ENCODE data around the gene KRT82.
A peak's percentile ranks its signal among the peaks of the same experiment; 100 is the strongest.

Gene KRT82

DNA sequence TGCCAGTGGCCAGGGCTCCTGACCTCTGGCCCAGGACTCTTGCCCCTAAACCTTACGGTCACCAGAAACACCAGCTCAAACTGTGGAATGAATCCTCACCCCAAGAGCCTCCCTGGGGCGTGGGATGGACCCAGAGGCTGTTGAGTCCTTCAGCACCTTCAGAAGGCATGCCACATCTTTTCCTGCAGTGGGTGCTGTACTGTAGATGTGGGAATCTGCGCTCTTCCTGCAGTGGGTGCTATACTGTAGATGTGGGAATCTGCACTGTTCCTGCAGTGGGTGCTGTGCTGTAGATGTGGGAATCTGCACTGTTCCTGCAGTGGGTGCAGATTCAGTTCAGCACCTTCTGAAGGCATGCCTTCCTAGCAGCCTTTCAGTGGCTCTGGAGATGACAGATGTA is 1.2 kb downstream of the KRT82 start:
- DNase-seq, result no peak

DNA sequence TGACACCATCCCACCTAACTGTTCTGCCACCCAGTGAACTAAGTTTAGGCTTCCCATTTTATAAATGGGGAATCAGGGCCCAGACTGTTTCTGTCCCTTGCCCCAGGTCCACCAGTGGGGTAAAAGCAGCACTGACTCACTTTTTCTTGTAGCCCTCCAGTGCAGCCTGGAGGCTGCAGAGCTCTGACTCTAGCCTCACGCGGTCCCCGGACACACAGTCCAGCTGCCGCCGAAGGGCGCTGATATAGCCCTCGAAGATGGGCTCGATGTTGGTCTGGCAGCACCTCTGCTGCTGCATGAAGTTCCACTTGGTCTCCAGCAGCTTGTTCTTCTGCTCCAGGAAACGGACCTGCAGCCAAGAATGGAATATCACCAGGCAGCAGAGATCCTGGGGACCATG is 2.6 kb downstream of the KRT82 start:
- DNase-seq, result no peak

DNA sequence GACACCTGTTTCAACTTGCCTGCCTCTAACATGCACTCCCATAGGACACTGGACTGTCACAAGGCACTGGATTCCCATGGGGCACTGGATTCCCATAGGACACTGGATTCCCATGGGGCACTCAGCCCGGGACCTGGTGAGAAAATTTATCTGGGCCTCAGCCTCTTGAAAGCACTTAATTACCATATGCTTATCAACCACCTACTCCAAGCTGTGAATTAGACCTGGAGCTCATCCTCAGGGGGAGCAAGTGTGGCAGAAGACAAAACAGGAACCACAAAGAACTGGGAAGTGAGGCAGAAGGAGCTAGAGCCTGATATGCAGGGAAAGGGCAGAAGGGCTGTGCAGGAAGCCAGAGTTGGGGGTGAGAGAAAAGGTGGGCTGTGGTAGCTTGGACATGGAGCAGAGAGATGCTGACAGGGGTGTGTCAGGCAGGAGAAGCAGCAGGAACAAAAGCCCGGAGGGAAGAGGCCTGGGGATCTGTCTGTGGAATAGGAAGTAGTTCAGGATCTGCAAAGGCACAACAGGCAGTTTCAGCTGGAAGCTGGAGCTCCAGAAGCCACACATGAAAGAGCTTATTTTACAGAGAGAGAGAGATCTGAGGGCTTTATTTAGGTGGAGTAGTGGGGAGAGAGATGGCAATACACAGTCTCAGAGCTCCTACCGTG is 3.1 kb downstream of the KRT82 start:
- no peak for DNase-seq

DNA sequence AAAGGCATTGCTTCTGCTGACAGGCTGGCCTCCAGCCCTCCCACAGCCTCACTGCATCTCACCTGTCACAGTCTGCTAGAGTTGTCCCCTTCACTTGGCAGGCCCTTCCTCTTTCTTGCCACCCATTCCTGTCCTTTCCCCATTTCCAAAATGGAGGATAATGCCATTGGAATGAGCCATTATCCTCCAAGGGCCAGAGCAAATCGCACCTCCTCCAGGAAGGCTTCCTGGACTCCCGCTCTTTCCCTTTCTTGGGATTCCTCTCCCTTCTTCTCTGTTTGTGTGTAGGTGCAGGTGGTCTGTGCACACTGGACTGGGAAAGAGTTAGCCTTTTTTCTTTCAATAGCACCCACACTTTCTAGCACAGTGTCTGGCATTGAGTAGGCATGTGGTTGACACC is 3.8 kb downstream of the KRT82 start:
- no peak for DNase-seq

DNA sequence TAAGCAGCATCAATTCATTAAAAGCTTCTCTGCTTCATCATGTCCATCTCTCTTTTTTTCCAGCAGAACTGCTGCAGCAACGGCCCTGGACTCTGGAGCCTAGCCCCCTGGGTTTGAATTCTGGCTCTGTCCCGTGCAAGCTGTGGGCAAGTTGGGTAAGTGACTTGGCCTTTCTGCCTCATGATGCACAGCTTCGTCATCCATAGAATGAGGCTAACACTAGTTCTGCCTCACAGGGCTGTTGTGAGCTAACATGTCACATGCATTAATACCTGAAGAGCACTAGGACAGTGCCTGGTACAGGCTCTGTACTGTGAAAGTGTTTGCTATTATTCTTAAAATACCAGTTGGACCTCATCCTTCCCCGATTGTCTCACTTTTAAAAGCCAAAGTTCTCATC is 4.2 kb downstream of the KRT82 start:
- no peak for DNase-seq

DNA sequence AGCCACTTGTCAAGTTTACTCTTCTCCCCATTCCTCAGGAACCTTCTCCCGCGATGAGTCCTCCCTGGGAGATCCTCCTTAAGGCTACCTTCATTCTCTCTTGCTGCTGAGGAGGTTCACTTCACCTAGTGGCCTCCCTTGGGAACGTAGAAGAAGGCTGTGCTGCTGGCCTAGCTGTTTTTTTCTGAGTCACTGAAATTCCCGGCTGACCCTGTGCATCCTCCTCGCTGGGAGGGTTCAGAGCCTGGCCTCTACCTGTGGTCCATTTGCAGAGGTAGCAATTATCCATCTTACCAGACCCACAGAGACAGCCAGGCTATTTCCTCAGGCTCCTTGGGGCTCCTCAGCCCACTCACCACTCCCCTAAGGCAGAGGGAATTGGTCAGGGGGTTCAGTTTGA is 4.6 kb downstream of the KRT82 start:
- DNase-seq, result no peak

DNA sequence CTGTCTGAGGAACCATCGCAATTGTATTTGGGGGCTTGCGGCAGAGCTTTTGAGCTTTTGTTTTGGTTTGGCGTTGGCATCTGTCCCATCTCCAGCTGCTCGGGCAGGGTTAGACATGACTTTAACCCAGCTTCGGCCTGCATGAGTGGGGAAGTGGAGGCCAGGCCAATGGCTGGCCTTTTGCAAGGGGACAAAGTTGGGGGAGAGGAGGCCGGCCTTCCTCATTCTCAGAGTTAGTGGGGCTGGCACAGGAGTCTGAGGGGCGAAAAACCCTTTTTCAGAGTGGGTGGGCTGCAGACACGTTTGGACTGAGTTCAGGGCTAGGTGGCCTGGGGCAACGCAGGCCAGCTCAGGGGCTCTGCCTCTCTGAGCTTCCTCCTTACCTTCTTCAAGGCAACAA is 5.2 kb downstream of the KRT82 start:
- DNase-seq, result no peak

DNA sequence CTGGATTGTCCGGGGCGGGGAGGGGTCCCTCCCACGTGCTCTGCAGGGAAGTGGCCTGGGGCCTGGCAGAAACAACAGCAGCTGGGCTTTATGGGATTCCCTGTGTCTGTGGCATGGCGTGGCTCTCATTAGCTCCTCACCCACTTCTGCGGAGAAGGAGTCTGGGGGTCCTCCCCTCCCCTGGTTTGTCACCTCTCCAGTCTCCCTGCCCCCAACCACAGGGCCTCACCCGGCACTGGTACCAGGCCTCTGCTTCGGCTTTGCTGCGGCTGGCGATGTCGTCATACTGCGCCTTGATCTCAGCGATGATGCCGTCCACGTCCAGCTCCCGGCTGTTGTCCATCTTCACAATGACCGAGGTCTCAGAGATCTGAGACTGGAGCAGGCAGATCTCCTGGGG is 6.4 kb downstream of the KRT82 start:
- DNase-seq, result no peak

DNA sequence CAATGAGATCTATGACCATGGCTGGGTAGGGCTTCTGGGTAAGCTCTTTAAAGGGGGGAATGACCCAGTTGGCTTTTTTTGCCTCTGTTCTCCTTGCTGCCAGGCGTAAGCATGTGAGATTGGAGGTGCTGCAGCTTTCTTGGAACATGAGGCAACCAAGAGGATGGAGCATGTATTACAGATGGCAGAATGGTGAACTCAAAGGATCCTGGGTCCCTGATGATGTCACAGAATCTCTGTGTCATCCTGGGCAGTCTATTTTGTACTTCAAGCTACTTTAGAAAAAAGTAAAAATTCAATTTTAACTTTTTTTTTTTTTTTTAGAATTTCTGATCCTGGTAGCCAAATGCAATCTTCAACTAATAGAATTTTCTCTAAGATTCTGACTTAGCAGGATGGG is 8.0 kb downstream of the KRT82 start:
- DNase-seq, result no peak

DNA sequence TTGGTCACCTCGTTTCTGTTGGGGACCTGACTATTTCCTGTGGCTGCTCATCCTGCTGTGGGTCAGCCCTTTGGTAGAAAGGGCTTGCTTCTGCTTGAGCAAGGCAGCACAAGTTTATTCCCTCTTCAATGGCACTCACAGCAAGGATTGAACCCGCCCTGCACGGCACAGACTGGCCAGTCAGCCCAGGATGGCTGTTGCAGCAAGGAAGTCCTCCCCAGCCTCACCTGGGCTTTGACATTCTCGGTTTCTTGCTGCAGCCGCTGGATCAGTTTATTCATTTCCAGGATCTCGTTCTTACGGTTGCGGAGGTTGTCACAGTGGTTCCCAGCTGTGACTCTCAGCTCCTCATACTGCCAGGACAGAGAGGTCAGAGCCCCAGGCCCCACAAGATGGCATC is 9.5 kb downstream of the KRT82 start:
- DNase-seq, result no peak

DNA sequence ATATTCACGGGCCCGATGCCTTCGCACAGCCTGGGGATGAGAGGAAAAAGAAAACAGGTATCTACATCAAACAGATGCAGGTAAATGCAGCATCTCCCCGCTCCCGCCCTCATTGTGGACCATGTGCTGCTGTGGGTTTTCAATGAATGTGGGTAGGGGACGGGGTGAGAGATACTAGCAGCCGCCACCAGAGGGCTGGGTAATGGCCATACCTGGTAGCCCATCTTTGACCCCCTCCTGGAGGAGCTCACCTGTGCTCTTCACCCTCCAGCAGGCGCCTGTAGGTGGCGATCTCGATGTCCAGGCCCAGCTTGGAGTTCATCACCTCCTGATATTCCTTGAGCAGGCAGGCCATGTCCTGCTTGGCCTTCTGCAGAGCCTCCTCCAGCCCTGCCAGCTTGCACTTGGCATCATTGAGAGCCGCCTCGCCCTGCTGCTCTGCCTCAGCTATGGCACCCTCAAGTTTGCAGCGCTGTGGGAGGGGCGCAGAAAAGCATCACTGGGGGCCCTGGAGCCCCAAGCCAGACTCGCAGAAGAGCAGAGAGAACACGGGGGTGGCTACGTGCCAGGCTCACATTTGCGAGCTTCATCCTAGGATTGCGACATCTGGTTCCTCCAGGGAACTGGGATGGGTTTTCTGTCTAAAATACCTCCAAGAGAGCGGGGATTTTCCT is 10.2 kb downstream of the KRT82 start:
- DNase-seq, result peak; percentile 25

DNA sequence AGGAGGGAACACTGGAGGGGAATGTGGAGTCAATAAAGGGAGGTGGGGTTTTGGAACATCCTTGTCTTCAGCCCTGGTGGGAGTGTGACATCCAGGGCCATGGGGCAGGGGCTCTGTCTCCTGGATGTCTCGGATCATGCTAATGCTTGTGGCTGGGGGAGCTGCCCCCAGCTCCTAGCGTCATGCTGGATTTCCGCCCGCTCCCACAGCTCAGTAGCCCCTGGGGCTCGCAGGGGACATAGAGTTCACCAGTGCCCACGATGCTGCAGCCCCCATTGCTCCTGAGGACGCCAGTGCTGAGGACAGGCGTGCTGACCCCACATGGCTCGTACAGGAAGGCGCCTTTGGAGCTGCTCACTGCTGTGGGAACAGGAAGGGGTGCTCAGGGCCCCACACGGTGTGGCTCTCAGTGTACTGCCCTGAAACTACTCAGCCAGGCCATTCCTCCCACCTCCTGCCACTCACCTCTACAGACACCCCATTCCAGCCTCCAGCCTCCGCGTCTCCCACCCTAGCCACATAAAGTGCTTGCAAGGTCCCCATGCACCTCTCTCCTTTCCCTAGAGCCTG is 11.2 kb downstream of the KRT82 start:
- DNase-seq, result no peak

DNA sequence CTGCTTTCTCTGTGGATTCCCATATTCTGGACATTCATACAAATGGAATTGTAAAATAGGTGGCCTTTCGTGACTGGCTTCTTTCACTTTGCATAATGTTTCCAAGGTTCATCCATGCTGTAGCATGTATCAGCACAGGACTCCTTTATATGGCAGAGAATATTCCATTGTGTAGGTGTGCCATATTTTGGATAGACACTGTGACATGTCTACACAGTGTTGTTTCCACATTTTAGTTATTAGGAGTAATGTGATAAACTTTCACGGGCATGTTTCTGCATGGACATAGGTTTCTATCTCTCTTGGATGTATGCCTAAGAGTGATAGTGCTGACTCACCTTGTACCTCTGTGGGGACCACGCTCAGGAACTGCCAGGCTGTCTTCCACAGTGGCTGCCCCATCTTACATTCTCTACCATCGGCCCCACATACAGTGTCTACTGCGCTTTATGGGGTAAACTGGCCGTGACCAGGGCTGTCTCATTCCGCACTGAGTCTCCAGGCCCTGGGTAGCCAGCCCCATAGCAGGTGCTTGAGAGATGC is 13.6 kb downstream of the KRT82 start:
- no peak for DNase-seq

DNA sequence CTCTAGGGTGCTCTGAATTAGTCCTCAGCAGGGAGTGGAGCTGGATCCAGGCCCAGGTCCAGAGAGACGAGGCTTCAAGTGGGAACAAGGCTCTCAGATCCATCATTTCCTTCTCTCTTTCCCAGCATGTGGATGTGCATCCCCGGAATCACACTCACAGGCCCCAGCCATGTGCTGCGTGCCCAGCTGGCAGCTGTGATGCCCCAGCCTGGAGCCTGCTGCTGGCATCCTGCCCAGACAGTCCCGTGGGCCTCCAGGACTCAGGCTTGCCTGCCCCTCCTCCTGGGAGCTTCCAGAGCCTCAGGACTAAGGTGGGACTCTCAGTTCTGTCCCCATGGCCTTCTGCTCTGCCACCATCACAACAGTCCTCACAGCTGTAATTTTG is 14.5 kb downstream of the KRT82 start:
- DNase-seq, result peak; percentile 91

DNA sequence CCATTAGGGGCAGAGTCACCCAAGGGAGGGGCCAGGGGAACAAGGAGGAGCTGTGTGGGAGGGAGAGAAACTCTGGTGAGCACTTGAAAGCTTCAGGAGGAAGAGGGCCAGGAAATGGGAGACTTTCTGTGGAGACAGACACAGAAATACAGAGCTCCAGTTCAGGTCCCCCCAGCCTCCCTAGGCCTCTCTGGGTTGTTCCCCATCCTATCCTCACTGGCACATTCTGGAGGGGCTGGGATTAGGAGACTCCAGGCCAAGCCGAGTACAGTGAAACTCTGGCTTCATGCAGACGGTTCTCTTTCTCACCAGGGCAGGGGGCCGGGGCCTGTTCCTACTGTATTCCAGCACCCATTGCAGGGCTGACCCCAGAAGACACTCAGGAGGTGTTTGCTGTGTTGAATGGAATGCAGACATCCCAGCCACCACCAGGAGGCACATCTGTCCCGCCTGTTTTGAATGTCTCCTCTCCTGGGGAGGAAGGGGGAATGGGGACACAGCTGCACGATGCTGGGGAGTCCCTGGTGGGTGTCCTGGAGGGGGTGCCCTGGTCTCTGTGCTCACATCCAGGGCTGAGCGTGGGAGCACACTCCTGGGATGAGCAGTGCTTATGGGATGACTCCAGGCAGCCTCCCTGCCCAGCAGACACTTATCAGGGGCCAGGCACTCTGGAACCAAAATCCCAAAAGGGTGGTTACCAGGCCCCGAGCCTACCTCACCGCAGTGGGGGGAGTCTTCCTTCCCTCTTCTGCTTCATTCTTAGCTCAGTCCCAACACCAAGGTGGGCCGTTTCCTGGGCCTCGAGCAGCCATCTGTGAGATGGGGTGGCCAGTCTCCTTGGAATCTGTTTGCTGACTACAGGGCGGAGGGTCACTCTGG is 15.2 kb downstream of the KRT82 start:
- peak; percentile 17 for DNase-seq

DNA sequence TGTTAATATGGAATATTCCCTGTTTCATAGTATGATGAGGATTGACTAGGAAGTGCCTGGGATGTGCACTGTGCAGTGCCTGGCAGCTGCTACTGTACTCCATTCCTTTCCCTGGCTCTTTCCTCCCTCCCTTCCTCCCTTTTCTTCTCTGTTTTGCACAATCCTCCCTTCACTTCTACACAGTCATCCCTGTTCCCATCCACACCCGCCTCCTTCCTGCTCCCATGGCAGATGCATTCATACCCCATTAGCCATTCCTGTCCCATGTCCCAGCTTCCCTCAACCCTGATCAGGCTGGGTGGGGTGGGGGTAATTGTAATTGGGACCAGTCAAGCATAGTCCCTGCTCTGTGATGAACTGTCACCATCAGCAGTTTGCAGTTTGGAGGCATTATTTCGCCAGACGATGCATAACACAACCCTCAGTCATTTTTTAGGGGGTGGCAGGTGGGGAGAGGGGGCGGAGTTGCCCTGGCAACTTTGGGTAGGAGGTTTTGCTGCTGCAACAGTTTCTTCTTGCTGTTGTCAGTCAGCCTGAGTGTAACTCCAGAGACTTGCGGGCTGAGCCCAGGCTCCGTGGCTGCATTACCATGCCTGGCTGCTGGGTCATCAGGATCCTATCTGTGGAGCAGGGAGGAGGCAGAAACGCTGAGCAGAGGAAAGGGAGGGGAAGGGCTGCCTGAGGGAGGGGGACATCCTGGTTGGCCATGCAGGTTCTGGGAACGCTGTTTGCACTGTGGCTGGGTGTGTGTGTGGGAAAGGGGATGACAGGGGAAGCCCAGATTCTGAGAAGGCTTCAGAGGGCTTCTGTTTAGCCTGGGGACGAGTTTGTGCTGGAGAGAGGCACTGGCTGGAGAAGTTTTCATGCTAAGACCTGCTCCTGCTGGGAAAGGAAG is 16.6 kb downstream of the KRT82 start:
- no peak for DNase-seq

DNA sequence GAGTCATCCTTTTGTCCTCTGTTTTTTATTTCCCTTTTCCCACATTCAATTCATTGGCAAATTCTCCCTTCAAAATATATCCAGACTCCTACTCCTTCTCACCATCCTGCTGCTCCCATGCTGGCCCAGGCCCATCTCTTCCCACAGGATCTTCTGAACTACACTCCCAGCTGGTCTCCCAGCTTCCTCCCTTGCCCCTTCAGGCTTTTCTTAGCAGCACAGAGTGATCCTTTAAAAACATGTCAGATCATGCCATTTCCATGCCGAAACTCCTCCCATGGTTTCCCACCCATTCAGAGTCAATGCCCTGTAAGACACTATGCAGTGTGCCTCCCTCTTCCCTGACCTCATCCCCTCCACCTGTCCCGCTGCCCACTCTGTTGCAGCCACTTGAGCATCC is 18.3 kb downstream of the KRT82 start:
- DNase-seq, result no peak

DNA sequence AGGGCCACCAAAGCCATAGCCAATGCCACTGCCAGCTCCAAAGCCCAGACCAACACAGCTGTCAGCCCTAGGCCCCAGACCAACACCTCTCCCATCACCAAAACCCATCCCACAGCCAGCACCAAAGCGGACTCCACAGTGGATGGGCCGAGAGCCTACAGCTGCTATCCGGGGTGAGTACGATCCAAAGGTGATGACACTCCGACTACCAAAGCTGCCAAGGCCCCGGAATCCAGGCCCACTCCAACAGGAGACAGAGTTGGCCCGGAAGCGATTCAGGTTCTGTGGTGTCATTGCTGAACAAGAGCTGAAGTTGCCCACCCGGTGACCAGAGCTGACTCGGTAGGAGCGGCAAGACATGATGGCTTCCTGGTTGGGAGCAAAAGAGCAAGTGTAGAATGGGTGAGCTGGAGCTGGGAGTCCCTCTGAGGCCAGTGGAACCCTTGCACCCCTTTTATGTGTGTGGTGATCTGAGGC is 20.9 kb downstream of the KRT82 start, which contains the start of gene KRT84:
Gene KRT84, minus strand, starts transcription at position 427 of the 477 bp plus-strand sequence. Its CDS starts 67 bp downstream, at position 360.
- no peak for DNase-seq

DNA sequence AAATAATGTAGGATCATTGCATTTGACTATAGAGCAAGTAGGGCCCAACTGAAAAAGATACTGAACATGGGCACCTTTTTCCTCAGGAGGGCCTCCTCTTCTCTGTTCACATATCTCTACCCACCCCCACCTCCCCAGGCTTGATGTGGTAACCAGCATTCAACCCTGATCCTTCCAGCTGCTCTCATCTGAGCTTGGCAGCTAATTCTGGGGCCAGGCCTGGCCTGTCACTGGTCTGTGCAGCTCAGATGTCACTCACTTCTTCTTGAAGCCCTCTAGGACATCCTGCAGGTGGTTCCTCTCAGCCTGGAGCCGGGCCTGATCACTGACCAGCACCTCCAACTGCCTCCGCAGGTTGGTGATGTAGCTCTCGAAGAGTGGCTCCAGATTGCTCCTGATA is 22.8 kb downstream of the KRT82 start:
- DNase-seq, result no peak

DNA sequence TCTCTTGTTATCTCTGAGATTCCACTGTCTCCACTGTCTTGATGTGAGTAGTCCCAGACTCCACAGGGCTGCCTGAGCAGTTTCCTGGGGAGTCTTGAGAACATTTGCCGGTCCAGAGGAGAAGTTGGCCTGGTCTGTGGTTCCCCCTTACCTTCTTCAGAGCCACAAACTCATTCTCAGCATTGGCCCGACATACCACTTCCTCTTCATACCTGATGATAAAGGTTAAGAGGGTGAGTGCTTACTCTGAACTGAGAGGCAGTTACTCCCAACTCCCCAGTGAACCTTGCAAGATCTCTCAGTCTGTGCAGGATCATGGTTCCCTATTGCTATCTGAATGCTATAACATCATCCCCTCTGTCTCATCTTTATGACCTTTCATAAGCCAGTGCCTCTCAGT is 23.3 kb downstream of the KRT82 start:
- DNase-seq, result no peak

DNA sequence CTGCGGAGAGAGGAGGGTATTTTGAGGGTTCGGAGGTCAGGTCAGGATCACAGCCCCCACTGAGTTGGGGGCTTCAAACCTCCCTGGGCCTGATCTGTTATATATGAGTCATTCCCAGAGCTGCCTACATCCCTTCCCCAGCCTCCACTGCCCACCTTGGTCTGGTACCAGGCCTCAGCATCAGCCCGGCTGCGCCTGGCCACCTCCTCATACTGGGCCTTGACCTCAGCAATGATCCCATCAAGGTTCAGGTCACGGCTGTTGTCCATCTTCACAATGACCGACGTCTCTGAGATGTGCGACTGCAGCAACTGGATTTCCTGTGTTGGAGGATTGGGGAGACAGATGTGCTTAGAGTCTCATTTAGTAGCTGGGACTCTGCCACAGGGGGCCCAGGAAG is 24.9 kb downstream of the KRT82 start:
- DNase-seq, result no peak

DNA sequence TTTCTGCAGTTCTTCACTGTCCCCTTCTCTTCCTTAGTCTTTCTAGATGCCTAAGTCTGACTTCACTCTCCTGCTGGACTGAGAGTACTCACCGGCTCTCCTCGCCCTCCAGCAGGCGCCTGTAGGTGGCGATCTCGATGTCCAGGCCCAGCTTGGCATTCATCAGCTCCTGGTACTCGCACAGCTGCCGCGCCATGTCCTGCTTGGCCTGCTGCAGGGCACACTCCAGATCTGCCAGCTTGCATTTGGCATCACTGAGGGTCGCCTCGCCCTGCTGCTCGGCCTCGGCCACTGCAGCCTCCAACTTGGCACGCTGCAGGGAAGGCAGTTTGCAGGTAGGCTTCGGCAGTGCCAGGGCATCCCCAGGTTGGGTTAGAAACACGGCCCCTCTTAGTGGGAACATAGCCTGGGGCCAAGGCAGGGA is 25.9 kb downstream of the KRT82 start:
- DNase-seq, result no peak

Measured in COR-L47 (cell line).